Stimulated activated CD4-positive, alpha-beta T cell treated with anti-CD3 and anti-CD28 coated beads, Interleukin-12 subunit alpha, Interleukin-12 subunit beta, amount 100 ng/mL, for 48 hours (primary cell): Measurements from ENCODE around the gene KLHDC3.

ENCODE experiments used
- DNase-seq, 3 donors: peaks; one replicate each; pipeline ENCODE4 v3.0.0-alpha.2; 2020; ENCODE audit warnings: low read depth in 2 of 3, low spot score in 1 of 3

The KLHDC3 gene

DNA sequence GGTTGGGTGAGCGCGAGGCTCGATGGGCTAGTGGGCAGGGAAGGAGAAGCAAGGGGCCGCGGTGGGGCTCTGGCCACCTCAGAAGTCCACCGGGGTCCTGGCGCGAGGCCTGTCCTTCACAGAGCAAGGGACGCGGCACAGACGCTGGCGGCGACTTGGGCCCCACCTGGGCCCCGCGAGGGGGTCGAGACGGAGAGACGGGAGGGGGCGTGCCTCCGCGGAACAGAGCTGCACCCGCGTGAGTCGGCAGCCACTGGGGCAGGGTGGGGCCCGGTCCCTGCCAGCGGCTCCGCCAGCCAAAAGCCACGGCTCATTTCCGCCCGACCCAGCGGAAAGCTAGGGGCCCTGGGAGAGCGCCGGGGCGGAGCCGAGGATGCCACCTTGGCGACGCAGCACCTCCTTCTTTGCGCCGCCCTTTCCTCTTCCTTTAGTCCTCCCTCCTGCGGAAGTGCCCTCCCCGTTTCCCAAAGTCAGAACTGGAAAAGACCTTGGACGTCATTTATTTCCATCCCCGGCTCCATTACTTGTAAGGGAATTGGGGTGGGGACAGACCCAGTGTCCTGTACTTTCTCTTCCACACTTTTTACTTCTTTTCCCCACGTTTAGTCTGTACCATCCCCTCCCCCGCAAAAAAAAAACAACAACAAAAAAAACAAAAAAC, 39.6 kb downstream of the KLHDC3 start, which contains the start of gene CUL7:
Gene CUL7, minus strand, starts transcription at position 307 of the 661 bp plus-strand sequence. CDS start 1,063 bp downstream, outside the sequence.
- DNase-seq: peak; percentile 78 to 90 (median 82)

DNA sequence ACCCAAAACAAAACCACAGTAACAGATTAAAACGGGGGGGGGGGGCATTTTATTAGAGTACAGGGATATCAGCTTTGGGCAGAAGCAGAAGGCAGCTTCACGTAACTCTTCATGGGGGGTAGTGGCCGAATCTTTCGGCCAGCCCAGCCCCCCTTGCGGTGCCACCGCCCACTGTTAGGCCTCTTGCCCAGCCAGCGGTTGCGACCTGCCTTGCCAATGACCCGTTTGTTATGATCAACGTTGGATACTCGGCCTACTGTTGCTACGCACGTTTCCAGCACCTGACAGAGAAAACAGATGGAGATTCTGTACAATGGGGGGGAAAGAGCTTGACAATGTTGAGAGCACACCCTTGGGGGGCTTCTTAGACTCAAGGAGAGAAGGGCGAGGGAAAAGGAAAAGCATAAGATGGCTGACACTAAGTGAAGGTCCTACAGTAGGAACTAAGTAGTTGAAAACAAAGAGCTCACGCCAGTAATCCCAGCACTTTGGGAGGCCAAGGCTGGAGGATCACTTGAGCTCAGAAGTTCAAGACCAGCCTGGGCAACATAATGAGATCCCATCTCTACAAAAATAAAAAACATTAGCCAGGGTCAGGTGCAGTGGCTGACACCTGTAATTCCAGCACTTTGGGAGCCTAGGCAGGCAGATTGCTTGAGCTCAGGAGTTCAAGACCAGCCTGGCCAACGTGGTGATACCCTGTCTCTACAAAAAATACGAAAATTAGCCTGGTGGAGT, 40.3 kb downstream of the KLHDC3 start:
- DNase-seq: no peak

DNA sequence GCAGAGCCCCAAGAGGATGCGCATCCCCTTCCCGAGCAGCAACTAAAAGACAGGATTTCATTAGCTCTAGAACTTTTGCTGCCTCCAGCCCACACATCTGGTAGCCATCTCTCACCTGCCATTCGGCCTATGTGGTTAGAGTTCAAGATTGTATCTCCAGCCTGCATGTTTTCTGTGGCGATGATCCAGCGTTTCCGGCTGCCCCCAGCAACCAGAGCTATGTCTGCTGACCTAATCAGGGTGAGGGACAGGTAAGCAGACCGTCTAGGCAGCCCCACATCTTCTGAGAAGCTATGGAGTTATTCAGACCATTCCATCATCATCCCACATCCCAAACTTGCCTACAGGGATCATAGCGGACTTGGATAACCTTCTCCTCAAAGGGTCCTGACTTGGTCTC, 41.9 kb downstream of the KLHDC3 start:
- no peak for DNase-seq

DNA sequence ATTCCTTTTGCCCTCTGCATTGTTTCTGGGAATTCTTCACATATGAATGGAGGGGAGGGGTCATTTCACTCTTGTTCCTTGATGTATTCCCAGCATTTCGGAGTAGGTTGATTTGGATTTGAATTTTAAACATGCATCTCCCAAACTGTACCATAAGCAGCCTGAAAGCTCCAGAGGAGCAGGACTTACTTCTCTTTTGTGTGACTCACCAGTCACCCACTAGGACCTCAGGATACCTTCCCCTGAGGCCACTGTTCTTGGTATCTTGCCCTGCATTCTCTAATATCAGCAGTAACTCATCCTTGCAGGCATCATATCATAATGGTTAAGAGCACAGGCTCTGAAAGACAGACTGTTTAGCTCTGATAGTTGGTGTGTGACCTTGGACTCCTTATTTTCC, 44.5 kb downstream of the KLHDC3 start:
- no peak for DNase-seq

DNA sequence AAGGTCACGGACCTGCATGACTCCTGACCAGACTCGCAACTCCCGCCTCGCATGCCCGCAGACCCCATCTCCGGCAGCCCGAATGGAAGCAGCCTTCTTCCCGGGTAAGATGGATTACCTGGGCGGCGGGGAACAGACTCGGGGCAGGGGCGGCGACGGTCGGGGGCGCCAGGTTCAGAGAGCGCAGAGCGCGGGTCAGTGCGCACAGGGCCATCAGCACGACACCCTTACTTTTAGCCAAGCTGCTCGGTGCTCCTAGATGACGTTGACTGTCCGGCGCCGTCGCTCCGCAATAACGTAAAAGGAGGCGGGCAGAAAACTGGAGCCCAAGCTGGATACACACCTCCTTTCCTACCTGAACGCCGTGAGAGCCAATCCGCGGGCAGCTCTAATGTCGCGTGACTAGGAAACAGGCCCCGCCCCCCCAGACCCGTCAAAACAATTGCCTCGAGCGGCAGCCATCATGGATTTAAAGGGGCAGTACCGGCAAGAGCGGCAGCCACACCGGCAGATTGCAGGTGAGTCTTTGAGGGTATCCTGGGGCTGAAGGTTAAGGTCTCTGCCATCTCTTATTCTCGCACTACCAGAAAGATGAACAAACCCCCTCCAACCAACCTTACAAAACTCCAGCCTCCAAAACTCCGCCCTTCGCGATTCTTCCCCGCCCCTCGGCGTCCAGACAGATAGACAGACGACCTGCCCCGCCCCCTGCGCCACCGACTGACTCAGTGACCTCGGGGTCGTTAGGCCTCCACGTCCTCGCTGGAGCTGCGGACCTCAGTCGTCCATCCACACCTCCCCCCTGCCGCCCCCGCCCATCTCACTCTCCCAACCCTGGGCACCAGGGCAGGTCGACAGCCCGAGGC, 45.4 kb downstream of the KLHDC3 start, which contains the start of the genes KLC4 and MRPL2:
Gene KLC4, plus strand, starts transcription at position 464 of the 866 bp plus-strand sequence. CDS start 1,705 bp downstream, outside the sequence.
Gene MRPL2, minus strand, starts transcription at position 267 of the 866 bp plus-strand sequence. Its CDS starts 53 bp downstream, at position 214.
- peak; percentile 96 to 97 (median 97) for DNase-seq

DNA sequence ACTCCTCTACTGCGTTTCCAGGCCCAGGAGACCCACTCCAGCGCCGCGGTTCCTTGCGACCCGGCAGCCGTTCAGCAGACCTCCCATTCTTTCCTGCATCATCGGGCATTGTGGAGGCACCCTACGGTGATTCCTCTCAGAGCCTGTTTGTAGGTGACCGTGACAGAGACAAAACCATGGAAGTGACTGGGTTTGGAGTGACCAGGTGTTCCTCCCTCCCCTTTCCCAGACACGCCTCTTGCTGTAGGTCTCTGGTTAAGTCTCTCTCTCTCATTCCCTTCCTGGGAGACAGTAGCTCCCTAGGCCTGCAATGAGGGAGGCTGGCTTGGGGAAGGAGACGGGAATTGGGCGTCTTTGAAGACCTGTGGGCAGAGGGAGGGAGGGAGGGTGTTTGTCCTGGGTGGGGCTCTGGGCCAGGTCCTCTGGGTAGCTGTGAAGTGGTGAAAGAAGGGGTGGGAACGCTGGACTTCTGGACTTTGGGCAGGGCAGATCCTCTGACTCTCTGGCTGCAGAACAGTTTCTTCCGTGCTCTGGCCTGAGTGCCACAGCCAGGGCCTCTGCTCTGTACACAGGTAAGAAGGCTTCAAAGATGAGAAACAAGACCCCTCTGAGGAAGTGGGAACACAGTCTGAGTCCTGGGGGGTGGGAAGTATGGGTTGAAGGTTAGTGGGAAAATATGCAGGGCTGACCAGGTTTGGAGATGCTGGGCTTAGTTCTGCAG, 46.1 kb downstream of the KLHDC3 start:
- DNase-seq: no peak

DNA sequence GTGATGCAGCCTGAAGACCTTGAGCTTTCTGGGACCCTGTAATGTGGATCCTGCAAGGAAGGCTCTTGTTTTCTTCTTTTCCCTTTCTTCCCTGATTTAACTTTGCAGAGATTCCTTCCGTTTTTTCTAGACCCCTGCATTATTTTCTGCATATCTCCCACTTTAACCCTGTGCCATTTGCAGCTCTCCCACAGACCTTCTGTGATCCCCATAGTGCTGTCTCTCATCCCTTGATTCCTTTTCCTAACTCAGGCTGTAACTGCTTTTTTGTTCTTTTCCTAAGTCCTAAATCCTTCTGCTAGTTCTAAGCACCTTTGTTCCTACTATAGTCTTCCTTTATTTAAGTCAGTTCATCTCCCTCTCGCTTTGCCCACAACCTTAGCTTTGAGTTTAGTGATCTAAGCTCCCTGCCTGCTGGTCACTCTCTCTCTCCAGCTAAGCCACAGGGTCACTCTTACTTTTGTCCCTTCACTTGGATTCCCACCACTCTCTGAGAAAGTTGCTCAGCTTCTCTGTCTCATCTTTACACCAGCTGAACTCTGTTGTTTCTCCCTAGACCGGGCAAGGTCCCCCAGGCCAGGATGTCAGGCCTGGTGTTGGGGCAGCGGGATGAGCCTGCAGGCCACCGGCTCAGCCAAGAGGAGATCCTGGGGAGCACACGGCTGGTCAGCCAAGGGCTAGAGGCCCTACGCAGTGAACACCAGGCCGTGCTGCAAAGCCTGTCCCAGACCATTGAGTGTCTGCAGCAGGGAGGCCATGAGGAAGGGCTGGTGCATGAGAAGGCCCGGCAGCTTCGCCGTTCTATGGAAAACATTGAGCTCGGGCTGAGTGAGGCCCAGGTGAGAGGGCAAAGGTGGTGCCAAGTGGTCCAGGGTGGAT, 46.9 kb downstream of the KLHDC3 start:
- no peak for DNase-seq

DNA sequence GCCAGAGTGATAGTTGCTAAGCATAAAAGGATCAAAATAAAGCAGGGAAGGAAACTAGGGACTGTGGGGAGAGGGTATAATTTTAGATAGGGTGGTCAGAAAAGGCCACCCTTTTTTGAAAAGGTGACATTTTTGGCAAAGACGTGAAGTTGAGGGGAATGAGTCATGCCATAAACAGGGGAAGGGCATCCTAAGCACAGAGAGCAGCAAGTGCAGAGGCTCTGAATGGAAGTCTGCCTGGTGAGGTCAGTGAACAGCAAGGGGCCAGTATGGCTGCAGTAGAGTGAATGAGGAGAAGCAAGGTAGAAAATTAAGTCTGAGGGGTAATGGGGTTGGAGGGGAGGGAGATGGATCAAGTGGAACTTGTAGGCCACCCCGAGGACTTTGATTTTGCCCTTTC, 47.8 kb downstream of the KLHDC3 start:
- no peak for DNase-seq

DNA sequence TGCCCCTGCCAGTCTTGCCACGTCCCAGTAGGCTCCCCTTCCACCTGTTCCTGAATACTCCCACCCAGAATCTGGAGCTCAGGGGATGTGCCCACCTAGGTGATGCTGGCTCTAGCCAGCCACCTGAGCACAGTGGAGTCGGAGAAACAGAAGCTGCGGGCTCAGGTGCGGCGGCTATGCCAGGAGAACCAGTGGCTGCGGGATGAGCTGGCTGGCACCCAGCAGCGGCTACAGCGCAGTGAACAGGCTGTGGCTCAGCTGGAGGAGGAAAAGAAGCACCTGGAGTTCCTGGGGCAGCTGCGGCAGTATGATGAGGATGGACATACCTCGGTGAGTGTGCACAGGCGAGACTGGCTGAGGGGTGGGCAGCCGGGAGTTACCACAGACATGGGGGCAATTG, 48.8 kb downstream of the KLHDC3 start:
- no peak for DNase-seq

DNA sequence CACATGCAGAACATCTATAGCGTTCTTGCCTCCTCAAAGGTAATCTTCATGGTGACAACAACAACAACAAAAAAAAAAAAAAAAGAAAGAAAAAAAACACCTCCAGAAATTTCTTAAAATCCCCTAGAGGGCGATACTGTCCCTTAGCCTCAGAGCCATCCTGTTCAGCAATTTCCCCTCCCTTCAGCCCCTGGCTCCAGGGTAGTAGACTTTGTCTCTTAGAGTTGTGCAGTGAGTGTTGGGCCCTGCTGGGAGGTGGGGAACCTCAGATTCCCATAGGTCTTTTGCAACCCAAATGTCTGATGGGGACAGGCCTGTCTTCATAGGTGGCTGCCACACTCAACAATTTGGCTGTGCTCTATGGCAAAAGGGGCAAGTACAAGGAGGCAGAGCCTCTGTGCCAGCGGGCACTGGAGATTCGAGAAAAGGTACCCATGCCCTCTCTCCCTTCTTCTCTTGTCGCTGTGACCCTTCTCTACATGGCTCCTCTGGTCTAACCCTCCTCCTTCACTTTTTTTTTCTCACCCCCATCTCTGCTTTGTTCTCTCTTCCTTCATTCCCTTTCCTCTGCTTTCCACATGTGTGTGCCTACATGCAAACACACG, 56.1 kb downstream of the KLHDC3 start:
- no peak for DNase-seq
